ENCODE measurements around the gene FCN3. TPM values are rescaled to one million over a fixed set of nuclear protein-coding genes. Genes with fewer than 3 reads are reported as not detected.

FCN3 gene
- total and polyA plus RNA-seq, 9 of the 15 experiments (the other 6 are each of a cell fraction or from before 2014, with no cell fraction given), result 0.49 TPM; not detected in 8

DNA sequence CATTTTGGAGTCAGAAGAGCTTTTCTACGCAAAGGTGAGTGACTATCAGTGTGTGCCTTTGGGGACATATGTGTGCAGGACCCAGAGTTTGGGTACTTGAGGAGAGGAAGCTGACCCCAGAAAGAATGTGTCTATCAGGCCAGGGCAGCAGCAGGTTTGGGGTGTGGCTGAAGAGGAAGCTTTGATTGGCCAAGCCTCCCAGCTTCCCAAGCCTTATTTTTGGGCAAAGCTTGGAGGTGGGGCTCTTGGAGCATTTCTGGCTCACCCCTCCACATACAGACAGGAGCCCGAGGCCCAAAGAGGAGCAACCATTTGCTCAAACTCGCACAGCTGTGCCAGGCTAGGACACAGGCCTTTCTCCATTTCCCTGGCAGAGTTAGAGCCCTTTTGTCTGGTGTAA lies 22.5 kb upstream of the FCN3 start (continued):
- TF ChIP-seq, protein P1, sequence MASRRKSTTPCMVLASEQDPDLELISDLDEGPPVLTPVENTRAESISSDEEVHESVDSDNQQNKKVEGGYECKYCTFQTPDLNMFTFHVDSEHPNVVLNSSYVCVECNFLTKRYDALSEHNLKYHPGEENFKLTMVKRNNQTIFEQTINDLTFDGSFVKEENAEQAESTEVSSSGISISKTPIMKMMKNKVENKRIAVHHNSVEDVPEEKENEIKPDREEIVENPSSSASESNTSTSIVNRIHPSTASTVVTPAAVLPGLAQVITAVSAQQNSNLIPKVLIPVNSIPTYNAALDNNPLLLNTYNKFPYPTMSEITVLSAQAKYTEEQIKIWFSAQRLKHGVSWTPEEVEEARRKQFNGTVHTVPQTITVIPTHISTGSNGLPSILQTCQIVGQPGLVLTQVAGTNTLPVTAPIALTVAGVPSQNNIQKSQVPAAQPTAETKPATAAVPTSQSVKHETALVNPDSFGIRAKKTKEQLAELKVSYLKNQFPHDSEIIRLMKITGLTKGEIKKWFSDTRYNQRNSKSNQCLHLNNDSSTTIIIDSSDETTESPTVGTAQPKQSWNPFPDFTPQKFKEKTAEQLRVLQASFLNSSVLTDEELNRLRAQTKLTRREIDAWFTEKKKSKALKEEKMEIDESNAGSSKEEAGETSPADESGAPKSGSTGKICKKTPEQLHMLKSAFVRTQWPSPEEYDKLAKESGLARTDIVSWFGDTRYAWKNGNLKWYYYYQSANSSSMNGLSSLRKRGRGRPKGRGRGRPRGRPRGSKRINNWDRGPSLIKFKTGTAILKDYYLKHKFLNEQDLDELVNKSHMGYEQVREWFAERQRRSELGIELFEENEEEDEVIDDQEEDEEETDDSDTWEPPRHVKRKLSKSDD (conservative IDR thresholded peaks at IDR 0.05; ENCODE audit: low read length), result no peak
- TF ChIP-seq ZNF507 (tag; conservative IDR thresholded peaks at IDR 0.05), result no peak
- no peak for TF ChIP-seq HMGN3 (IDR thresholded peaks at IDR 0.05; ENCODE audit: borderline replicate concordance, extremely low read depth, insufficient read length, low read depth, low read length)
- TF ChIP-seq COPS2 (conservative IDR thresholded peaks at IDR 0.05), result no peak
- no peak for TF ChIP-seq ZNF282 (CRISPR knock-in tag; IDR thresholded peaks at IDR 0.05)
- TF ChIP-seq ZNF146 (CRISPR knock-in tag; IDR thresholded peaks at IDR 0.05; ENCODE audit: unreplicated experiment), result no peak
- TF ChIP-seq POLR2G (IDR thresholded peaks at IDR 0.05; ENCODE audit: low read depth, low read length), result no peak
- no peak for TF ChIP-seq NR1H2 (CRISPR knock-in tag; IDR thresholded peaks at IDR 0.05)
- no peak for TF ChIP-seq FOXA1 (IDR thresholded peaks at IDR 0.05; ENCODE audit: borderline replicate concordance)
- TF ChIP-seq RBM22 (IDR thresholded peaks at IDR 0.05; ENCODE audit: low read depth, low read length, poor library complexity, severe bottlenecking), result no peak
- TF ChIP-seq, protein P2, sequence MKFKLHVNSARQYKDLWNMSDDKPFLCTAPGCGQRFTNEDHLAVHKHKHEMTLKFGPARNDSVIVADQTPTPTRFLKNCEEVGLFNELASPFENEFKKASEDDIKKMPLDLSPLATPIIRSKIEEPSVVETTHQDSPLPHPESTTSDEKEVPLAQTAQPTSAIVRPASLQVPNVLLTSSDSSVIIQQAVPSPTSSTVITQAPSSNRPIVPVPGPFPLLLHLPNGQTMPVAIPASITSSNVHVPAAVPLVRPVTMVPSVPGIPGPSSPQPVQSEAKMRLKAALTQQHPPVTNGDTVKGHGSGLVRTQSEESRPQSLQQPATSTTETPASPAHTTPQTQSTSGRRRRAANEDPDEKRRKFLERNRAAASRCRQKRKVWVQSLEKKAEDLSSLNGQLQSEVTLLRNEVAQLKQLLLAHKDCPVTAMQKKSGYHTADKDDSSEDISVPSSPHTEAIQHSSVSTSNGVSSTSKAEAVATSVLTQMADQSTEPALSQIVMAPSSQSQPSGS (CRISPR knock-in tag; IDR thresholded peaks at IDR 0.05), result no peak
- no peak for TF ChIP-seq POLR2A (conservative IDR thresholded peaks at IDR 0.05)
- no peak for TF ChIP-seq NCOA6 (IDR thresholded peaks at IDR 0.05)
- TF ChIP-seq SMAD3 (CRISPR knock-in tag; conservative IDR thresholded peaks at IDR 0.05), result no peak
- no peak for TF ChIP-seq SMARCA5 (IDR thresholded peaks at IDR 0.05)
